Cardiac fibroblast (primary cell): ENCODE results near the gene MYMK.

Source experiments
- DNase-seq, 2 donors: peaks; one replicate each; pipeline versions ENCODE4 v3.0.0 to v3.0.0-alpha.2; 2010; ENCODE audit warnings: low read depth in 2 of 2
- H3K4me3 ChIP-seq, 2 donors: replicated peaks in 1 of 2; 1 replicate in 1 of 2; 2 replicates in 1 of 2; pipeline ENCODE4 v1.5.1; 2011; ENCODE audit warnings: low read depth in 2 of 2, low read length in 2 of 2, mild to moderate bottlenecking in 2 of 2, moderate library complexity in 1 of 2
- TF ChIP-seq, protein P1 (sequence below): IDR thresholded peaks from one replicate; pipeline ENCODE4 v1.5.1; 2011; ENCODE audit warnings: low read depth, mild to moderate bottlenecking, low read length, inconsistent platforms

MYMK gene

GRCh38 chr9:133539991-133540697 lies 15.4 kb upstream of the MYMK start:
- DNase-seq = no peak

GRCh38 chr9:133538851-133539833 lies 14.4 kb upstream of the MYMK start:
- TF ChIP-seq, protein P1, sequence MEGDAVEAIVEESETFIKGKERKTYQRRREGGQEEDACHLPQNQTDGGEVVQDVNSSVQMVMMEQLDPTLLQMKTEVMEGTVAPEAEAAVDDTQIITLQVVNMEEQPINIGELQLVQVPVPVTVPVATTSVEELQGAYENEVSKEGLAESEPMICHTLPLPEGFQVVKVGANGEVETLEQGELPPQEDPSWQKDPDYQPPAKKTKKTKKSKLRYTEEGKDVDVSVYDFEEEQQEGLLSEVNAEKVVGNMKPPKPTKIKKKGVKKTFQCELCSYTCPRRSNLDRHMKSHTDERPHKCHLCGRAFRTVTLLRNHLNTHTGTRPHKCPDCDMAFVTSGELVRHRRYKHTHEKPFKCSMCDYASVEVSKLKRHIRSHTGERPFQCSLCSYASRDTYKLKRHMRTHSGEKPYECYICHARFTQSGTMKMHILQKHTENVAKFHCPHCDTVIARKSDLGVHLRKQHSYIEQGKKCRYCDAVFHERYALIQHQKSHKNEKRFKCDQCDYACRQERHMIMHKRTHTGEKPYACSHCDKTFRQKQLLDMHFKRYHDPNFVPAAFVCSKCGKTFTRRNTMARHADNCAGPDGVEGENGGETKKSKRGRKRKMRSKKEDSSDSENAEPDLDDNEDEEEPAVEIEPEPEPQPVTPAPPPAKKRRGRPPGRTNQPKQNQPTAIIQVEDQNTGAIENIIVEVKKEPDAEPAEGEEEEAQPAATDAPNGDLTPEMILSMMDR = no peak
- H3K4me3 ChIP-seq = no peak overlapping the region
- peak; percentile 21 to 29 for DNase-seq

More at GRCh38 chr9:133539991-133540697, 15.4 kb upstream of the MYMK start:
- no peak overlapping the region for H3K4me3 ChIP-seq
- TF ChIP-seq, protein P1 = no peak

DNA sequence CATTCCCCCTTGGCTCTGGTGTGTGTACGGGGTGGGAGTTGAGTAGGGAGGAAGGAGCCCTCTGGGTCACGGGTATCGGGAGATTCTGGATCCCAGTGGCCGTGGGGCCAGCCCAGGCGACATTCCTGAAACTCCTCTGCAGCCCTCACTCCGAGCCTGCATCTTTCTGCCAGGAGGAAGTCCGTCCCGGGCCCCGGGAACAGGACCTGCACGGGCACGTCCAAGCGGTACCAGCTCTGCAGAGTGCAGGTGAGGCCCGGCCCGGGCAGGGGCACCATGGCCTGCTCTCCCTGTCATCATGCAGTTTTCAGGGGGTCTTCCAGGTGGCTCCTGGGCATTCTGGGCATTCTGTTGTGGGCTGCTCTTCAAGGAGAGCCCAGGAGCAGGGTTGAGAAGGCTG lies 13.4 kb upstream of the MYMK start:
- H3K4me3 ChIP-seq = no peak overlapping the region
- no peak for DNase-seq
- TF ChIP-seq, protein P1 = no peak

DNA sequence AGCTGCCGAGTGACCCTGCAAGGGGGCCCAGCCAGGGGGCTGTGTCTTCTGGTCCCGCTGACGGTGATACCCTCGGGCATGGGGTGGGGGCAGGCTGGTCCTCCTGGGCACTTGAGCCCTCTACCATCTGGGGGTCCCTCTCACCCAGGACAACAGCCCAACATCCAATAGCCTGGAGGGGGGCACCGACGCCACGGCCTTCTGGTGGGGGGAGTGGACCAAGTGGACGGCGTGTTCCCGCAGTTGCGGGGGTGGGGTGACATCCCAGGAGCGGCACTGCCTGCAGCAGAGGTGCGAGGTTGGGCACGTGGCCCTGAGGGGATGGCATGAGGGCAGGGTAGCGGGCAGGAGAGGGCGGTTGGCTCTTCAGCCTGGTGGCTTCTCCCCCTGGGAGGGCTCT lies 12.5 kb upstream of the MYMK start:
- TF ChIP-seq, protein P1 = no peak
- H3K4me3 ChIP-seq = no peak overlapping the region
- DNase-seq = no peak

DNA sequence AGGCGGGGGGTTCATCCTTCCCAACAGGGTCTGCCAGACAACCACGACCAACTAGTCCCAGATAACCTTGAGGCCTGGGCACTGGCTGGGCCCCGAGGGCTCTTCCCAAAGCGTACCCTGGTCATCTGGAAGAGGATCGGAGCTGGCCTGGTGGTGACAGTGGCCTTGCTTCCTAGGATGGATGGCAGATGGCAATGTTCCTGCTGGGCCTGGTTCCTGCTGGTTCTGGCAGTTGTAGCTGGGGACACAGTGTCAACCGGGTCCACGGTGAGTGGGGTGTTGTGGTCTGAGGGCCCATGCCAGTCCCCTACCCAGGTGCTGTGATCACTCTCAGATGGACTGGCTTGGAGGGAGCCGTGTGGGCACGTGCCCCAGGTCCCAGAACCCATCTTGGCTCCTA lies 11.8 kb upstream of the MYMK start:
- no peak for DNase-seq
- no peak overlapping the region for H3K4me3 ChIP-seq
- TF ChIP-seq, protein P1 = no peak

GRCh38 chr9:133536080-133536479 lies 11.3 kb upstream of the MYMK start:
- no peak for DNase-seq
- H3K4me3 ChIP-seq = no peak overlapping the region
- TF ChIP-seq, protein P1 = no peak
